Activated CD4-positive, alpha-beta memory T cell treated with anti-CD3 and anti-CD28 coated beads, Interleukin-2, amount 10 ng/mL, durations not matched to agents 7 days and 5 days (primary cell): ENCODE results near the gene ARHGEF4. TPM values are rescaled to one million over a fixed set of nuclear protein-coding genes. Genes with fewer than 3 reads are reported as not detected.

Source experiments
- CTCF ChIA-PET: fragments of 350-600 bp; sonication (Branson Sonifier 250); formaldehyde crosslinking; loops from one replicate; lab custom pipeline; 2021; ENCODE audit warnings: antibody characterized with exemption, inconsistent platforms; lab: Charles Lee
- POLR2A ChIA-PET: fragments of 350-600 bp; sonication (Branson Sonifier 250); formaldehyde crosslinking; loops from one replicate; lab custom pipeline; 2021; ENCODE audit warnings: antibody characterized with exemption; lab: Charles Lee
- DNase-seq: peaks from one replicate; pipeline ENCODE4 v3.0.0-alpha.2; 2020
- H3K27ac Mint-ChIP-seq: one replicate; pipeline ENCODE4 v1.8.0; 2021; ENCODE audit warnings: mild to moderate bottlenecking, mixed read lengths
- H3K27me3 Mint-ChIP-seq: one replicate; pipeline ENCODE4 v1.8.0; 2021; ENCODE audit warnings: mixed read lengths
- H3K36me3 Mint-ChIP-seq: one replicate; pipeline ENCODE4 v1.8.0; 2021; ENCODE audit warnings: low read depth, mixed read lengths
- H3K4me1 Mint-ChIP-seq: one replicate; pipeline ENCODE4 v1.8.0; 2021; ENCODE audit warnings: mixed read lengths
- H3K4me3 Mint-ChIP-seq: one replicate; pipeline ENCODE4 v1.8.0; 2021; ENCODE audit warnings: mild to moderate bottlenecking, mixed read lengths
- H3K9me3 Mint-ChIP-seq: one replicate; pipeline ENCODE4 v1.8.0; 2021; ENCODE audit warnings: mixed read lengths
- total RNA-seq, 2 experiments: library from RNA; stranded (reverse); gene quantifications; one replicate each; pipeline ENCODE4 v1.2.3, GENCODE V29; 2021

ARHGEF4 gene
- total RNA-seq, 2 experiments from 2014 or later, result 0.25 to 0.30 TPM

DNA sequence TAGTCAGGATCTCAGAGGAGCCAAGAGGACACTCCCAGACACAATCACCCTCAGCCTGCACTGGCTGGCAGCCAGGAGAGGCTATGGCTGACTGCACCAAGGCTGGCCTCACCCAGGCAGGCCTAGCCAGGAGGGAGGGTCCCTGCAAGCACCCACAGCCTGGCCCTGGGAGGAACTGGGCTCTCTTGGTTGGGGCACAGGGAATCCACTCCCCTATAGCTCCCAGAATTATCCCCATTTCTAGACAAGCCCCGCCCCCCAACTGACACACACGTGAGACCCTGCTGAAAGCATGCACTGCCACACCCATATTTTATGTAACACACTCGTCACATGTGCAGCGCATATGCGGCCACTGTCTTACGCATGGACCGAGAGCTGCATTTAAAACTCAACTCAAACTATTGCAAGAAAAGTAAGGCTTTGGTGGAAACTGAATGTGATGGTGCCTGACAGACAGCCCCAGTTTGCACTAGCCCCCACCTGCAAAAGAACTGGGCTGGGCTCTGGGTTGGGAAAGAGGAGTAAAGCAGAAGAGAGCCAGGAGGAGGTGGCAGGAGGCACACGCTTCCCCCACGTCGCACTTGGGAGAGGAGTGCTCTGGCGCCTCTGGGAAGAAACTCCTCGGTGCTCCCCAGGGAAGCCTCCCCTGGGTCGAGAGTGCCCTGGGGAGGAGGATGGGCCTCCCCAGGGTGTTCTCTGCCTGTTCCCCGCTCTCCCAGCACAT, 28.9 kb upstream of the ARHGEF4 start:
- no peak overlapping the region for H3K27ac Mint-ChIP-seq
- H3K36me3 Mint-ChIP-seq, result no peaks in the 10 kb centered on the region
- POLR2A ChIA-PET, result no interaction called here
- peaks cover 26% of the 10 kb centered on the region for H3K27me3 Mint-ChIP-seq
- DNase-seq, result no peak
- H3K4me3 Mint-ChIP-seq, result no peak overlapping the region
- H3K4me1 Mint-ChIP-seq, result peaks cover 19% of the 10 kb centered on the region
- H3K9me3 Mint-ChIP-seq, result no peaks in the 10 kb centered on the region
- CTCF ChIA-PET, result interaction anchor here (0.7 kb wide), 1 partner anchor 11 kb away, joined by 4 read pairs; no protein-coding TSS in a partner anchor

- ChIA-PET POLR2A (no interaction called here), CTCF (no interaction called here)
- Mint-ChIP-seq H3K27me3 (peaks cover 26% of the 10 kb centered on the region), H3K27ac (no peak overlapping the region), H3K4me3 (no peak overlapping the region), H3K4me1 (peaks cover 19% of the 10 kb centered on the region), H3K9me3 (no peaks in the 10 kb centered on the region), H3K36me3 (no peaks in the 10 kb centered on the region)
- DNase-seq, result no peak
These were observed 28.0 kb upstream of the ARHGEF4 start for GRCh38 chr2:130808482-130809268.

DNA sequence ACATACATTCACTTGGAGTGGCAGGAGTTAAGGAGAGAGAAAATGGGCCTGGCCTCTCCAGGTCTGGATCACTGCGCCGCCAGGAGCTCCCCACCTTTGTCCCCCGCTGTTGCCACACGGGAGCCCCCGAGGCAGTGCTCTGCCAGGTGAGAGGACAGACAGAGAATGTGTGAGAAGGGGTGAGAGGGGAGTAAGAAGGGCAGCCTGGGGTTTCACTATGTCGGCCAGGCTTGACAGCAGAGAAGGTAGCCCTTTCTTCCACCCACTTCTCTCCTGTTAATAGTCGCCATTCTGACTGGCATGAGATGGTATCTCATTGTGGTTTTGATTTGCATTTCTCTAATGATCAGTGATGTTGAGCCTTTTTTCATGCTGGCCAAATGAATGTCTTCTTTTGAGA, 26.2 kb upstream of the ARHGEF4 start:
- Mint-ChIP-seq H3K36me3 (no peaks in the 10 kb centered on the region), H3K27me3 (peaks cover 26% of the 10 kb centered on the region), H3K4me3 (no peak overlapping the region), H3K9me3 (no peaks in the 10 kb centered on the region), H3K4me1 (peaks cover 16% of the 10 kb centered on the region), H3K27ac (no peak overlapping the region)
- no peak for DNase-seq
- ChIA-PET CTCF (interaction anchor here (2.6 kb wide), 1 partner anchor 12 kb away, joined by 10 read pairs; no protein-coding TSS in a partner anchor), POLR2A (no interaction called here)

GRCh38 chr2:130813722-130814121, 23.0 kb upstream of the ARHGEF4 start:
- DNase-seq, result no peak
- Mint-ChIP-seq H3K4me1 (peaks cover 4% of the 10 kb centered on the region), H3K36me3 (no peaks in the 10 kb centered on the region)

GRCh38 chr2:130814931-130815680, 21.6 kb upstream of the ARHGEF4 start:
- Mint-ChIP-seq H3K4me3 (no peak overlapping the region), H3K27me3 (peaks cover 23% of the 10 kb centered on the region), H3K36me3 (no peaks in the 10 kb centered on the region), H3K9me3 (no peaks in the 10 kb centered on the region), H3K4me1 (peaks cover 4% of the 10 kb centered on the region), H3K27ac (no peak overlapping the region)
- no peak for DNase-seq
- POLR2A ChIA-PET, result no interaction called here
- CTCF ChIA-PET, result interaction anchor here (0.9 to 2.0 kb wide), 2 partner anchors 18 kb away, joined by 3 to 8 read pairs; no protein-coding TSS in a partner anchor

More at GRCh38 chr2:130813722-130814121, 23.0 kb upstream of the ARHGEF4 start:
- POLR2A ChIA-PET, result interaction anchor here (0.6 kb wide), 1 partner anchor 109 kb away, joined by 3 read pairs; no protein-coding TSS in a partner anchor
- CTCF ChIA-PET, result interaction anchor here (0.7 kb wide), 1 partner anchor 31 kb away, joined by 3 read pairs; no protein-coding TSS in a partner anchor
- H3K4me3 Mint-ChIP-seq, result no peak overlapping the region
- H3K9me3 Mint-ChIP-seq, result no peaks in the 10 kb centered on the region
- H3K27me3 Mint-ChIP-seq, result peaks cover 25% of the 10 kb centered on the region
- no peak overlapping the region for H3K27ac Mint-ChIP-seq

GRCh38 chr2:130818809-130819208, 17.9 kb upstream of the ARHGEF4 start:
- Mint-ChIP-seq H3K4me3 (no peak overlapping the region), H3K9me3 (no peaks in the 10 kb centered on the region), H3K27me3 (peaks cover 9% of the 10 kb centered on the region), H3K4me1 (peaks cover 8% of the 10 kb centered on the region), H3K36me3 (no peaks in the 10 kb centered on the region), H3K27ac (no peak overlapping the region)
- ChIA-PET POLR2A (no interaction called here), CTCF (interaction anchor here (5.9 kb wide), 1 partner anchor 21 kb away, joined by 26 read pairs; no protein-coding TSS in a partner anchor)
- DNase-seq, result no peak

DNA sequence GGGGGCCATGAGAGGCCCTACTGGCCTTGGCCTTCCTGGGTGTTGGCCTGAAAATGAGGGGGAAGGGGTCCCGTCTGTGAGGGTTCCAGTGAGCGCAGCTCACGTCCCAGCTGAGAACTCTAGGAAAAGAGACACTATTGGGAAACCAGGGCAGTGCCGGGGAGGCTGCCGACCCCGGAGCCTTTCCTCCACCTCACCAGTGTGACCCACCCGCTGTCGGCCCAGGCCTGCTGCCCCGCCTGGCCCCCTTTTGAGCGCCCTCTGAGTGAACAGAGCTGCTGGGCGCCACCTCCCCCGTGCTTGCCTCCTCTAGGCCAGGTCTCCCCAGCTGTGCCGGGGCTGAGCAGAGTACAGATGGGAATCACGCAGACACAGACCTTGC, 17.5 kb upstream of the ARHGEF4 start:
- Mint-ChIP-seq H3K36me3 (no peaks in the 10 kb centered on the region), H3K27ac (no peak overlapping the region), H3K4me1 (peaks cover 12% of the 10 kb centered on the region), H3K4me3 (no peak overlapping the region), H3K9me3 (no peaks in the 10 kb centered on the region), H3K27me3 (peaks cover 9% of the 10 kb centered on the region)
- POLR2A ChIA-PET, result no interaction called here
- CTCF ChIA-PET, result interaction anchor here (5.9 kb wide), 1 partner anchor 21 kb away, joined by 26 read pairs; no protein-coding TSS in a partner anchor
- DNase-seq, result no peak

- DNase-seq, result no peak
- no peaks in the 10 kb centered on the region for H3K9me3 Mint-ChIP-seq
- POLR2A ChIA-PET, result no interaction called here
- H3K4me1 Mint-ChIP-seq, result peaks cover 18% of the 10 kb centered on the region
- H3K36me3 Mint-ChIP-seq, result no peaks in the 10 kb centered on the region
- no peak overlapping the region for H3K27ac Mint-ChIP-seq
- CTCF ChIA-PET, result interaction anchor here (5.9 kb wide), 1 partner anchor 22 kb away, joined by 26 read pairs; no protein-coding TSS in a partner anchor
- peaks cover 9% of the 10 kb centered on the region for H3K27me3 Mint-ChIP-seq
- no peak overlapping the region for H3K4me3 Mint-ChIP-seq
These were observed 17.0 kb upstream of the ARHGEF4 start for GRCh38 chr2:130819608-130820278.

GRCh38 chr2:130820279-130820861, 16.3 kb upstream of the ARHGEF4 start:
- H3K4me1 Mint-ChIP-seq, result peaks cover 23% of the 10 kb centered on the region
- no peaks in the 10 kb centered on the region for H3K36me3 Mint-ChIP-seq
- H3K9me3 Mint-ChIP-seq, result no peaks in the 10 kb centered on the region
- no peak for DNase-seq
- POLR2A ChIA-PET, result interaction anchor here (0.7 kb wide), 1 partner anchor 476 kb away, joined by 3 read pairs; no protein-coding TSS in a partner anchor
- H3K27me3 Mint-ChIP-seq, result peaks cover 9% of the 10 kb centered on the region
- H3K27ac Mint-ChIP-seq, result no peak overlapping the region
- CTCF ChIA-PET, result interaction anchor here (5.9 kb wide), 1 partner anchor 23 kb away, joined by 26 read pairs; no protein-coding TSS in a partner anchor
- H3K4me3 Mint-ChIP-seq, result no peak overlapping the region

GRCh38 chr2:130821867-130822266, 14.8 kb upstream of the ARHGEF4 start:
- H3K27me3 Mint-ChIP-seq, result peaks cover 12% of the 10 kb centered on the region
- no peak overlapping the region for H3K4me3 Mint-ChIP-seq
- ChIA-PET CTCF (interaction anchor here (0.6 to 5.9 kb wide), 2 partner anchors 24 to 52 kb away, joined by 3 to 26 read pairs; no protein-coding TSS in a partner anchor), POLR2A (interaction anchor here (0.8 kb wide), 1 partner anchor 24 kb away, joined by 3 read pairs; no protein-coding TSS in a partner anchor)
- DNase-seq, result no peak
- H3K4me1 Mint-ChIP-seq, result peaks cover 28% of the 10 kb centered on the region
- H3K9me3 Mint-ChIP-seq, result no peaks in the 10 kb centered on the region
- no peaks in the 10 kb centered on the region for H3K36me3 Mint-ChIP-seq
- no peak overlapping the region for H3K27ac Mint-ChIP-seq

DNA sequence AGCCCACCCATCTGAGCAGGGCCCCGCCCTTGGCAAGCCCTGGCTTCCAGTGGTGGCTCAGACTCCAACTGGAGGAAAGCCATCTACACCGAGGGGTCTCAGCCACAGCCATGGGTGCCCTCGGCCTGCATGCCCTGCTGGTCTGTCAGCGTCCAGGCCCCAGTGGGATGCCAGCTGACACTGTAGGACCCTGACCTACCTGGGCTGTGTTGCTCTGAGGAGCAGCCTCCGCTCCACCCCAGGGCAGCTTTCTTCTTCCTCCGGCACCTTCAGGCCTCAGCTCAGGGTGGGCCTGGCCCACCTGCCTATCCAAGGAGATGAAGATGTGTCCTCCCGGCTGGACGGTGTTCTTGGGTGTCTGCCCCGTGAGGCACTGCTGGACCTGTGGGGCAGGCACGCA, 13.9 kb upstream of the ARHGEF4 start:
- H3K36me3 Mint-ChIP-seq, result no peaks in the 10 kb centered on the region
- H3K27me3 Mint-ChIP-seq, result peaks cover 12% of the 10 kb centered on the region
- H3K27ac Mint-ChIP-seq, result no peak overlapping the region
- DNase-seq, result no peak
- H3K9me3 Mint-ChIP-seq, result no peaks in the 10 kb centered on the region
- CTCF ChIA-PET, result interaction anchor here (5.9 kb wide), 1 partner anchor 25 kb away, joined by 26 read pairs; no protein-coding TSS in a partner anchor
- H3K4me3 Mint-ChIP-seq, result no peak overlapping the region
- peaks cover 28% of the 10 kb centered on the region for H3K4me1 Mint-ChIP-seq
- POLR2A ChIA-PET, result interaction anchor here (1.2 kb wide), 1 partner anchor 26 kb away, joined by 3 read pairs; no protein-coding TSS in a partner anchor
